IPS DF 19.7 (cell line): ENCODE measurements around the gene FAM169A.
"Not testable (repeated sequence)": the region's sequence is repeated elsewhere in the genome, so short reads cannot be mapped to it uniquely, and the experiment has no call there.

Source experiments
- DNase-seq: peaks from one replicate; pipeline ENCODE4 v3.0.0-alpha.2; 2013; ENCODE audit warnings: low read depth, low spot score

Gene FAM169A

GRCh38 chr5:74865804-74866595, at the start of gene FAM169A:
Gene FAM169A, minus strand, starts transcription at chr5:74866387. Its CDS starts 24,711 bp downstream, at chr5:74841676.
- DNase-seq = no peak

GRCh38 chr5:74915488-74915887, 49.3 kb upstream of the FAM169A start:
- no peak for DNase-seq

GRCh38 chr5:74911421-74911820, 45.2 kb upstream of the FAM169A start:
- not testable (repeated sequence) for DNase-seq

- not testable (repeated sequence) for DNase-seq
These were observed 43.7 kb upstream of the FAM169A start for GRCh38 chr5:74909888-74910287.

- not testable (repeated sequence) for DNase-seq
These were observed 42.0 kb upstream of the FAM169A start for GRCh38 chr5:74908237-74908636.

GRCh38 chr5:74904713-74905112, 38.5 kb upstream of the FAM169A start:
- not testable (repeated sequence) for DNase-seq

GRCh38 chr5:74903165-74903787, 37.1 kb upstream of the FAM169A start:
- DNase-seq = peak; percentile 68

GRCh38 chr5:74897049-74897448, 30.9 kb upstream of the FAM169A start:
- DNase-seq = no peak

- DNase-seq = no peak
These were observed 29.7 kb upstream of the FAM169A start for GRCh38 chr5:74895906-74896305.

GRCh38 chr5:74894351-74894750, 28.2 kb upstream of the FAM169A start:
- no peak for DNase-seq

GRCh38 chr5:74892921-74893320, 26.7 kb upstream of the FAM169A start:
- DNase-seq = no peak

- no peak for DNase-seq
These were observed 23.4 kb upstream of the FAM169A start for GRCh38 chr5:74889523-74890105.

GRCh38 chr5:74888117-74888516, 21.9 kb upstream of the FAM169A start:
- no peak for DNase-seq

GRCh38 chr5:74885170-74885569, 19.0 kb upstream of the FAM169A start:
- no peak for DNase-seq

GRCh38 chr5:74882379-74883134, 16.4 kb upstream of the FAM169A start:
- DNase-seq = not testable (repeated sequence)

GRCh38 chr5:74877624-74878304, 11.6 kb upstream of the FAM169A start:
- DNase-seq = no peak

- no peak for DNase-seq
These were observed 10.0 kb upstream of the FAM169A start for GRCh38 chr5:74875994-74876791.

- no peak for DNase-seq
These were observed 7.5 kb upstream of the FAM169A start for GRCh38 chr5:74873525-74874249.

GRCh38 chr5:74870299-74871067, 4.3 kb upstream of the FAM169A start:
- no peak for DNase-seq
